K562 (cell line): Measurements from ENCODE around the gene BOLA1. TPM values are rescaled to one million over a fixed set of nuclear protein-coding genes. Genes with fewer than 3 reads are reported as not detected.

Source experiments
- ASH1L ChIP-seq: fragments of 450-650 bp; IDR thresholded peaks from 2 replicates; pipeline ENCODE4 v1.6.1; 2018; ENCODE audit warnings: borderline replicate concordance, mild to moderate bottlenecking, low read depth; ENCODE audit not compliant: partially characterized antibody
- BCOR ChIP-seq: fragments of 450-650 bp; IDR thresholded peaks from 2 replicates; pipeline ENCODE4 v1.6.1; 2016
- EZH2 ChIP-seq: IDR thresholded peaks from 2 replicates; pipeline ENCODE4 v1.6.1; 2012; ENCODE audit warnings: low read depth, mild to moderate bottlenecking, inconsistent platforms, low read length, borderline replicate concordance
- JUNB ChIP-seq: fragments of 450-650 bp; formaldehyde crosslinking; conservative IDR thresholded peaks from 2 replicates; pipeline ENCODE4 v1.4.0; 2020; ENCODE audit warnings: mild to moderate bottlenecking
- JUND ChIP-seq, 2 experiments: IDR thresholded peaks; 2 replicates in 1 of 2; 3 replicates in 1 of 2; pipeline ENCODE4 v1.6.1; 2011; ENCODE audit warnings: borderline replicate concordance in 2 of 2, low read depth in 2 of 2, low read length in 2 of 2, improper control_type of control experiment in 1 of 2, missing biosample characterization in 1 of 2, missing genetic modification characterization in 1 of 2, missing genetic modification reagents in 1 of 2
- KDM1A ChIP-seq, 2 experiments: fragments of 450-650 bp; IDR thresholded peaks; 2 replicates each; pipeline ENCODE4 v1.6.1; 2016; ENCODE audit warnings: mild to moderate bottlenecking in 2 of 2
- MAFF ChIP-seq: IDR thresholded peaks from 2 replicates; pipeline ENCODE4 v1.6.1; 2012; ENCODE audit warnings: low read length, improper control_type of control experiment
- NFE2L1 ChIP-seq: fragments of 450-650 bp; IDR thresholded peaks from 2 replicates; pipeline ENCODE4 v1.6.1; 2016; ENCODE audit warnings: missing genetic modification characterization, low read depth, mild to moderate bottlenecking, missing compliant biosample characterization, moderate library complexity, borderline replicate concordance
- NFYB ChIP-seq: IDR thresholded peaks from 2 replicates; pipeline ENCODE4 v1.6.1; 2011; ENCODE audit warnings: mild to moderate bottlenecking, moderate library complexity; ENCODE audit not compliant: insufficient read length; ENCODE audit errors: extremely low read depth
- POLR2AphosphoS2 ChIP-seq: IDR thresholded peaks from 2 replicates; pipeline ENCODE4 v1.6.1; 2012; ENCODE audit warnings: low read length, improper control_type of control experiment
- SIN3A ChIP-seq, 2 experiments: fragments of 150-350 bp in 1 of 2; IDR thresholded peaks; 2 replicates each; pipeline ENCODE4 v1.6.1; 2011 to 2016; ENCODE audit warnings: borderline replicate concordance in 2 of 2, low read depth in 2 of 2, low read length in 2 of 2, mild to moderate bottlenecking in 2 of 2, moderate library complexity in 2 of 2; ENCODE audit not compliant: control insufficient read depth in 1 of 2
- SMARCB1 ChIP-seq: IDR thresholded peaks from 2 replicates; pipeline ENCODE4 v1.6.1; 2011; ENCODE audit warnings: improper control_type of control experiment, low read depth; ENCODE audit not compliant: insufficient read length
- SRSF1 ChIP-seq: fragments of 200-400 bp; formaldehyde crosslinking; IDR thresholded peaks from 2 replicates; pipeline ENCODE4 v1.6.1; 2017; ENCODE audit warnings: mild to moderate bottlenecking, low read depth, low read length, moderate library complexity
- TCF7 ChIP-seq: sonication (generic); IDR thresholded peaks from 2 replicates; pipeline ENCODE4 v1.6.1; 2016; ENCODE audit warnings: antibody characterized with exemption, borderline replicate concordance
- TFAP4 ChIP-seq: sonication (generic); formaldehyde crosslinking; IDR thresholded peaks from 2 replicates; pipeline ENCODE4 v1.8.0; 2022; ENCODE audit warnings: missing genetic modification reagents, mild to moderate bottlenecking, moderate library complexity, borderline replicate concordance
- TOE1 ChIP-seq, 2 experiments: fragments of 450-650 bp in 1 of 2; sonication (generic) in 1 of 2; formaldehyde crosslinking in 1 of 2; IDR thresholded peaks; 2 replicates each; pipeline versions ENCODE4 v1.7.1 to v1.8.0; 2016 to 2022; ENCODE audit warnings: borderline replicate concordance in 2 of 2, mild to moderate bottlenecking in 2 of 2, antibody characterized with exemption in 1 of 2, inconsistent platforms in 1 of 2, low read depth in 1 of 2, missing genetic modification reagents in 1 of 2, moderate library complexity in 1 of 2
- TSHZ1 ChIP-seq: fragments of 250-450 bp; sonication (Bioruptor Pico); IDR thresholded peaks from 2 replicates; pipeline ENCODE4 v1.4.0; 2020; ENCODE audit warnings: mild to moderate bottlenecking, moderate library complexity
- ZBTB2 ChIP-seq: fragments of 450-650 bp; IDR thresholded peaks from 2 replicates; pipeline ENCODE4 v1.6.1; 2016; ENCODE audit warnings: antibody characterized with exemption
- ZKSCAN3 ChIP-seq: fragments of 250-450 bp; sonication (Bioruptor Pico); IDR thresholded peaks from 2 replicates; pipeline ENCODE4 v1.4.0; 2020
- ZNF239 ChIP-seq: fragments of 250-450 bp; sonication (Bioruptor Pico); IDR thresholded peaks from 2 replicates; pipeline ENCODE4 v1.4.0; 2020; ENCODE audit warnings: mild to moderate bottlenecking
- ZNF263 ChIP-seq: sonication (generic); formaldehyde crosslinking; IDR thresholded peaks from 2 replicates; pipeline ENCODE4 v1.8.0; 2022; ENCODE audit warnings: mild to moderate bottlenecking, missing genetic modification reagents, borderline replicate concordance
- ZNF354B ChIP-seq: fragments of 250-450 bp; sonication (Bioruptor Pico); IDR thresholded peaks from 2 replicates; pipeline ENCODE4 v1.4.0; 2020
- polyA plus RNA-seq, 8 experiments: library from polyadenylated mRNA; depleted of rRNA in 4 of 8; stranded (reverse) in 5 of 8; unstranded in 3 of 8; fragments of >200 nt; fragmentation: Nextera tagmentation in 2 of 8; fragmentation: Illumina TruSeq in 1 of 8; extraction: Ambion mirVana in 2 of 8; extraction: Trizol in 1 of 8; gene quantifications; 2 replicates each; pipeline versions ENCODE4 v1.2.1 to v1.2.3, GENCODE V29; 2011 to 2014; ENCODE audit warnings: inconsistent platforms in 1 of 8, missing spikeins in 1 of 8
- total RNA-seq, 7 experiments: library from RNA; depleted of rRNA in 6 of 7; stranded (reverse); fragments of >200 nt in 6 of 7; fragmentation: Illumina TruSeq in 2 of 7; extraction: Trizol in 2 of 7; gene quantifications; 2 replicates each; pipeline versions ENCODE4 v1.2.1 to v1.2.3, GENCODE V29; 2011 to 2021; ENCODE audit warnings: low replicate concordance in 1 of 7

BOLA1 gene
- total and polyA plus RNA-seq, 9 of the 15 experiments (the other 6 are each of a cell fraction or from before 2014, with no cell fraction given) = 0.18 to 1.2 (median 0.40) TPM; not detected in 2

- no peak for TF ChIP-seq TOE1 (IDR thresholded peaks at IDR 0.05; ENCODE audit: borderline replicate concordance)
- TF ChIP-seq TOE1 (CRISPR knock-in tag; IDR thresholded peaks at IDR 0.05; ENCODE audit: borderline replicate concordance, low read depth) = no peak
- no peak for TF ChIP-seq SMARCB1
- TF ChIP-seq TSHZ1 (CRISPR knock-in tag) = no peak
- no peak for TF ChIP-seq ZBTB2
- TF ChIP-seq MAFF = no peak
- no peak for TF ChIP-seq ZKSCAN3
- no peak for TF ChIP-seq JUNB (CRISPR knock-in tag)
- no peak for TF ChIP-seq NFE2L1 (tag)
- TF ChIP-seq ZNF354B (CRISPR knock-in tag) = no peak
- no peak for TF ChIP-seq TCF7
- no peak for TF ChIP-seq ASH1L
- peak; percentile 67; the same call in 1 of the 2 replicates for TF ChIP-seq POLR2AphosphoS2
- peak in 1 of 2 experiments; percentile 76; a peak in 1 of 4 replicates for TF ChIP-seq SIN3A (IDR thresholded peaks at IDR 0.05; ENCODE audit: borderline replicate concordance in 2 of 2, control insufficient read depth in 1 of 2, low read depth in 2 of 2, low read length in 2 of 2)
- TF ChIP-seq JUND (IDR thresholded peaks at IDR 0.05; ENCODE audit: borderline replicate concordance, low read depth, low read length) = no peak
- no peak for TF ChIP-seq JUND (tag; IDR thresholded peaks at IDR 0.05; ENCODE audit: borderline replicate concordance, low read depth, low read length)
- no peak for TF ChIP-seq ZNF239 (CRISPR knock-in tag)
- TF ChIP-seq KDM1A (IDR thresholded peaks at IDR 0.05) = peak; percentile 32 to 58; a peak in 1 of 4 replicates
- TF ChIP-seq SRSF1 = no peak
- TF ChIP-seq ZNF263 (CRISPR knock-in tag) = no peak
- TF ChIP-seq EZH2 = no peak
- peak; percentile 73; the same call in 1 of the 2 replicates for TF ChIP-seq BCOR
- TF ChIP-seq TFAP4 (CRISPR knock-in tag) = no peak
- no peak for TF ChIP-seq NFYB
Observed at GRCh38 chr1:149883598-149884247, 15.6 kb upstream of the BOLA1 start (continued).
